Tibial artery (tissue), 4 donors: ENCODE results near the gene BTBD6.

Experiments used
- DNase-seq, 2 donors: peaks; one replicate each; pipeline ENCODE4 v3.0.0-alpha.2; 2019
- H3K27ac ChIP-seq, 2 donors: fragments of 200-600 bp; sonication (generic) in 1 of 2; 1 replicate in 1 of 2; 2 replicates in 1 of 2; pipeline ENCODE4 v1.5.1; 2018 to 2019; ENCODE audit warnings: mild to moderate bottlenecking in 1 of 2
- H3K27me3 ChIP-seq, 2 donors: fragments of 200-600 bp; sonication (generic) in 1 of 2; one replicate each; pipeline versions ENCODE4 v1.5.1 to v1.6.0; 2016 to 2019
- H3K36me3 ChIP-seq, 3 donors: fragments of 200-600 bp; sonication (generic) in 2 of 3; one replicate each; pipeline ENCODE4 v1.5.1; 2016 to 2019; ENCODE audit warnings: mild to moderate bottlenecking in 2 of 3
- H3K4me1 ChIP-seq, 4 donors: fragments of 200-600 bp; sonication (generic) in 2 of 4; 1 replicate in 3 of 4; 2 replicates in 1 of 4; pipeline ENCODE4 v1.5.1; 2016 to 2019
- H3K4me3 ChIP-seq, 2 donors: fragments of 200-600 bp; sonication (generic) in 1 of 2; 1 replicate in 1 of 2; 2 replicates in 1 of 2; pipeline ENCODE4 v1.5.1; 2018 to 2019; ENCODE audit warnings: mild to moderate bottlenecking in 2 of 2
- H3K9me3 ChIP-seq, 3 donors: fragments of 200-600 bp; sonication (generic) in 1 of 3; one replicate each; pipeline ENCODE4 v1.5.1; 2016 to 2019
- CTCF ChIP-seq, 2 experiments: fragments of 200-600 bp in 1 of 2; fragments of 450-650 bp in 1 of 2; IDR thresholded peaks; one replicate each; pipeline ENCODE4 v1.5.1; 2017 to 2019; ENCODE audit warnings: antibody characterized with exemption in 2 of 2, mild to moderate bottlenecking in 1 of 2, moderate library complexity in 1 of 2
- intact Hi-C: fragments of 100-400 bp; cut with DNase I; formaldehyde crosslinking; loops from one replicate; pipeline ENCODE4 v1.15.0; 2023; ENCODE audit warnings: low total_unique reads

The BTBD6 gene

GRCh38 chr14:105261781-105262180 lies 13.4 kb downstream of the BTBD6 start:
- H3K4me1 ChIP-seq = no peaks in the 10 kb centered on the region
- no peaks in the 10 kb centered on the region for H3K9me3 ChIP-seq
- peaks cover 7 to 44% (median 25%) of the 10 kb centered on the region in 3 donors for H3K36me3 ChIP-seq
- no peak for TF ChIP-seq CTCF (IDR thresholded peaks at IDR 0.05)
- intact Hi-C loops = no loop called here
- H3K27me3 ChIP-seq = no peaks in the 10 kb centered on the region
- H3K27ac ChIP-seq = no peak overlapping the region
- peak in 1 of 2 donors; percentile 60 for DNase-seq
- no peak overlapping the region for H3K4me3 ChIP-seq

- Histone ChIP-seq H3K36me3 (peaks cover 14 to 41% (median 23%) of the 10 kb centered on the region in 3 donors), H3K27ac (no peak overlapping the region), H3K4me3 (no peak overlapping the region), H3K9me3 (no peaks in the 10 kb centered on the region), H3K27me3 (no peaks in the 10 kb centered on the region), H3K4me1 (peaks cover 0 to 3% (median 0%) of the 10 kb centered on the region in 4 donors)
- DNase-seq = no peak
- TF ChIP-seq CTCF (IDR thresholded peaks at IDR 0.05) = no peak
- intact Hi-C loops = no loop called here
Measured at GRCh38 chr14:105267820-105268548, 19.7 kb downstream of the BTBD6 start.

- no peak for DNase-seq
- Histone ChIP-seq H3K27me3 (no peaks in the 10 kb centered on the region), H3K4me3 (no peak overlapping the region), H3K36me3 (peaks cover 14 to 36% (median 16%) of the 10 kb centered on the region in 3 donors), H3K4me1 (peaks cover 0 to 3% (median 0%) of the 10 kb centered on the region in 4 donors), H3K9me3 (no peaks in the 10 kb centered on the region), H3K27ac (no peak overlapping the region)
- intact Hi-C loops = no loop called here
- no peak for TF ChIP-seq CTCF (IDR thresholded peaks at IDR 0.05)
Measured at GRCh38 chr14:105268736-105269354, 20.5 kb downstream of the BTBD6 start.

GRCh38 chr14:105269405-105269804 lies 21.1 kb downstream of the BTBD6 start:
- no peak overlapping the region for H3K4me3 ChIP-seq
- peaks cover 0 to 3% (median 0%) of the 10 kb centered on the region in 4 donors for H3K4me1 ChIP-seq
- H3K9me3 ChIP-seq = no peaks in the 10 kb centered on the region
- H3K27me3 ChIP-seq = no peaks in the 10 kb centered on the region
- H3K27ac ChIP-seq = no peak overlapping the region
- DNase-seq = no peak
- intact Hi-C loops = no loop called here
- peaks cover 9 to 30% (median 11%) of the 10 kb centered on the region in 3 donors for H3K36me3 ChIP-seq
- no peak for TF ChIP-seq CTCF (IDR thresholded peaks at IDR 0.05)

- intact Hi-C loops = no loop called here
- TF ChIP-seq CTCF (IDR thresholded peaks at IDR 0.05) = no peak
- no peak for DNase-seq
- no peak overlapping the region for H3K4me3 ChIP-seq
- H3K9me3 ChIP-seq = no peaks in the 10 kb centered on the region
- H3K36me3 ChIP-seq = peaks cover 7 to 27% (median 10%) of the 10 kb centered on the region in 3 donors
- no peak overlapping the region for H3K27ac ChIP-seq
- no peaks in the 10 kb centered on the region for H3K27me3 ChIP-seq
- H3K4me1 ChIP-seq = peaks cover 0 to 3% (median 0%) of the 10 kb centered on the region in 4 donors
Measured at GRCh38 chr14:105271224-105271890, 23.0 kb downstream of the BTBD6 start.
